ENCODE measurements around the gene OSBPL2. TPM values are rescaled to one million over a fixed set of nuclear protein-coding genes. Genes with fewer than 3 reads are reported as not detected.

Gene OSBPL2
- total RNA-seq, 1 experiment from 2014 or later: 26.3 TPM

GRCh38 chr20:62192635-62193034 is 45.7 kb upstream of the OSBPL2 start:
- POLR2A ChIA-PET (ENCODE audit: low non-redundant PET): no interaction called here
- no peaks in the 10 kb centered on the region for H3K27me3 ChIP-seq (replicated peaks; ENCODE audit: insufficient read depth, low read depth, low read length, poor library complexity)
- no peaks in the 10 kb centered on the region for H3K4me1 ChIP-seq (ENCODE audit: insufficient read depth, low read length, poor library complexity, severe bottlenecking)

GRCh38 chr20:62193079-62194025 is 45.0 kb upstream of the OSBPL2 start:
- H3K27me3 ChIP-seq (replicated peaks; ENCODE audit: insufficient read depth, low read depth, low read length, poor library complexity): no peaks in the 10 kb centered on the region
- CTCF ChIA-PET: no interaction called here
- H3K9me3 ChIP-seq (ENCODE audit: low read depth, low read length, poor library complexity, severe bottlenecking): no peaks in the 10 kb centered on the region
- POLR2A ChIA-PET (ENCODE audit: low non-redundant PET): no interaction called here
- H3K36me3 ChIP-seq (ENCODE audit: insufficient read depth, low read length, poor library complexity, severe bottlenecking): peaks cover 39% of the 10 kb centered on the region
- no TSS peak for BruUV-seq (replicated peaks)
- no peak overlapping the region for H3K4me3 ChIP-seq (ENCODE audit: low read depth, low read length, poor library complexity, severe bottlenecking)
- no peak for TF ChIP-seq CTCF (conservative IDR thresholded peaks at IDR 0.05; ENCODE audit: low read depth, low read length)
- peak overlapping the region; percentile 16 for H3K27ac ChIP-seq (ENCODE audit: low read depth, low read length, poor library complexity, severe bottlenecking)
- no peaks in the 10 kb centered on the region for H3K4me1 ChIP-seq (ENCODE audit: insufficient read depth, low read length, poor library complexity, severe bottlenecking)
- DNase-seq (ENCODE audit: low spot score): no peak
- intact Hi-C loops (cut with micrococcal nuclease; ENCODE audit: unreplicated experiment): no loop called here

More at GRCh38 chr20:62192635-62193034, 45.7 kb upstream of the OSBPL2 start:
- CTCF ChIA-PET: no interaction called here
- Histone ChIP-seq H3K9me3 (ENCODE audit: low read depth, low read length, poor library complexity, severe bottlenecking) (no peaks in the 10 kb centered on the region), H3K36me3 (ENCODE audit: insufficient read depth, low read length, poor library complexity, severe bottlenecking) (peaks cover 33% of the 10 kb centered on the region), H3K4me3 (ENCODE audit: low read depth, low read length, poor library complexity, severe bottlenecking) (no peak overlapping the region), H3K27ac (ENCODE audit: low read depth, low read length, poor library complexity, severe bottlenecking) (no peak overlapping the region)
- no peak for DNase-seq (ENCODE audit: low spot score)
- intact Hi-C loops (cut with micrococcal nuclease; ENCODE audit: unreplicated experiment): no loop called here
- BruUV-seq (replicated peaks): no TSS peak
- TF ChIP-seq EZH2 (IDR thresholded peaks at IDR 0.05; ENCODE audit: borderline replicate concordance, low read depth, low read length, poor library complexity, severe bottlenecking) (no peak), CTCF (conservative IDR thresholded peaks at IDR 0.05; ENCODE audit: low read depth, low read length) (no peak)

GRCh38 chr20:62195075-62195405 is 43.3 kb upstream of the OSBPL2 start:
- Histone ChIP-seq H3K4me3 (ENCODE audit: low read depth, low read length, poor library complexity, severe bottlenecking) (no peak overlapping the region), H3K36me3 (ENCODE audit: insufficient read depth, low read length, poor library complexity, severe bottlenecking) (peaks cover 40% of the 10 kb centered on the region), H3K27me3 (replicated peaks; ENCODE audit: insufficient read depth, low read depth, low read length, poor library complexity) (no peaks in the 10 kb centered on the region), H3K9me3 (ENCODE audit: low read depth, low read length, poor library complexity, severe bottlenecking) (no peaks in the 10 kb centered on the region), H3K4me1 (ENCODE audit: insufficient read depth, low read length, poor library complexity, severe bottlenecking) (no peaks in the 10 kb centered on the region), H3K27ac (ENCODE audit: low read depth, low read length, poor library complexity, severe bottlenecking) (no peak overlapping the region)
- no peak for TF ChIP-seq EZH2 (IDR thresholded peaks at IDR 0.05; ENCODE audit: borderline replicate concordance, low read depth, low read length, poor library complexity, severe bottlenecking)
- TF ChIP-seq CTCF (conservative IDR thresholded peaks at IDR 0.05; ENCODE audit: low read depth, low read length): no peak
- intact Hi-C loops (cut with micrococcal nuclease; ENCODE audit: unreplicated experiment): no loop called here
- BruUV-seq (replicated peaks): no TSS peak
- DNase-seq (ENCODE audit: low spot score): no peak
- ChIA-PET POLR2A (ENCODE audit: low non-redundant PET) (no interaction called here), CTCF (no interaction called here)
